Upper lobe of right lung (tissue), 1 donor: ENCODE results near the gene CEACAM19. TPM values are rescaled to one million over a fixed set of nuclear protein-coding genes. Genes with fewer than 3 reads are reported as not detected.

Experiments
- ATAC-seq: fragments of 200-7000 bp; cut with Tn5 transposase; one replicate; pipeline ENCODE4 v1.9.1; 2020; ENCODE audit warnings: mild to moderate bottlenecking, moderate library complexity
- DNase-seq: peaks from one replicate; pipeline ENCODE4 v3.0.0-alpha.2; 2020
- H3K27ac ChIP-seq: fragments of 200-600 bp; one replicate; pipeline ENCODE4 v1.8.0; 2022
- H3K27me3 ChIP-seq: fragments of 200-600 bp; one replicate; pipeline ENCODE4 v1.8.0; 2022; ENCODE audit warnings: mild to moderate bottlenecking
- H3K36me3 ChIP-seq: fragments of 200-600 bp; one replicate; pipeline ENCODE4 v1.8.0; 2022
- H3K4me1 ChIP-seq: fragments of 200-600 bp; one replicate; pipeline ENCODE4 v1.8.0; 2022
- H3K4me3 ChIP-seq: fragments of 200-600 bp; one replicate; pipeline ENCODE4 v1.8.0; 2022; ENCODE audit warnings: mild to moderate bottlenecking
- H3K9me3 ChIP-seq: fragments of 200-600 bp; one replicate; pipeline ENCODE4 v1.8.0; 2022
- intact Hi-C: fragments of 100-400 bp; cut with DNase I; formaldehyde crosslinking; loops from one replicate; pipeline ENCODE4 v1.11.0; 2022
- total RNA-seq: library from RNA; stranded (reverse); fragmentation: NEBNext Ultra II Directional; extraction: Animal tissue kit (Norgen Biotek cat#: 25700); gene quantifications from one replicate; pipeline ENCODE4 v1.2.1, GENCODE V29; 2021
- TF ChIP-seq, protein P1 (sequence below): fragments of 200-600 bp; IDR thresholded peaks from one replicate; pipeline ENCODE4 v1.8.0; 2022; ENCODE audit warnings: antibody characterized with exemption
- donor health status: DM: no; HTN: yes; CAD: no; lungs with severe emphysema.

The CEACAM19 gene
- total RNA-seq, 1 donor from 2014 or later = 7.6 TPM

DNA sequence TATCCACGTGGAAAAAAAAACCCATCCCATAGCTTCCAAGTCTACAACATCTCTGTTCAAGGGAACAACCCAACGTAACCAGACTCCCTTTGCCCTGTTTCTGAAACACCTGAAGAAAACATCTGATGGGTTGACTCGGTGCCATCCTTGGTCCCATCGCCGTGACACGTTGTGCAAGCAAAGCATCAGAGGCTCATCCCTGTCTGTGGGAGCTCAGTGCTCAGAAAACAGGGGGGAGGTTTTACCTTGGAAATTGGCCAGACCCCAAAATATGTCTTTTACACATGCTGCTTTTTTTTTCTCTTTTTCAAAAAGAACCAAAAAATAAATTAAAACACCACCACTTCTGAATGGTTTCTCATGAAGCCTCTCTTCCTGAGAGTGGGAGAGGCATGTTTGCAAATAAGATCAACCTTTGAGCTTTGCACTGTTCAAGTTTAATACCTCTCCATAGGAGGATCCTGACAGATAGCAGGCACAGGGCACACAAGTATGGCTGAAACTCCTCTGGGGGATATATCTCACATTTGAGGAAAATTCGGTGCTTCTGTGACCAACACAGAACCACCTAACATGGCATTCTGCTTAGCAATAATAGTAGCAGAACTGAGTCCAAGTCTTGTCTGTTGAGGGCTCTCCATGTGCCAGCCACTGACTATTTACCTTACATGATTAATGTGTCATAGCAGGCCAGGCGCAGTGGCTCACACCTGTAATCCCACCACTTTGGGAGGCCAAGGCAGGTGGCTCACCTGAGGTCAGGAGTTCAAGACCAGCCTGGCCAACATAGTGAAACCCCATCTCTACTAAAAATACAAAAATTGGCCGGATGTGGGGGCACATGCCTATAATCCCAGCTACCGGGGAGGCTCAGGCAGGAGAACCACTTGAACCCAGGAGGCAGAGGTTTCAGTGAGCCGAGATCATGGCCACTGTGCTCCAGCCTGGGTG lies 34.6 kb upstream of the CEACAM19 start:
- Histone ChIP-seq H3K4me1 (peaks cover 12% of the 10 kb centered on the region), H3K4me3 (no peak overlapping the region), H3K36me3 (no peaks in the 10 kb centered on the region), H3K27me3 (no peaks in the 10 kb centered on the region), H3K9me3 (no peaks in the 10 kb centered on the region), H3K27ac (no peak overlapping the region)
- ATAC-seq = no peak
- intact Hi-C loops = no loop called here
- DNase-seq = no peak
- TF ChIP-seq, protein P1, sequence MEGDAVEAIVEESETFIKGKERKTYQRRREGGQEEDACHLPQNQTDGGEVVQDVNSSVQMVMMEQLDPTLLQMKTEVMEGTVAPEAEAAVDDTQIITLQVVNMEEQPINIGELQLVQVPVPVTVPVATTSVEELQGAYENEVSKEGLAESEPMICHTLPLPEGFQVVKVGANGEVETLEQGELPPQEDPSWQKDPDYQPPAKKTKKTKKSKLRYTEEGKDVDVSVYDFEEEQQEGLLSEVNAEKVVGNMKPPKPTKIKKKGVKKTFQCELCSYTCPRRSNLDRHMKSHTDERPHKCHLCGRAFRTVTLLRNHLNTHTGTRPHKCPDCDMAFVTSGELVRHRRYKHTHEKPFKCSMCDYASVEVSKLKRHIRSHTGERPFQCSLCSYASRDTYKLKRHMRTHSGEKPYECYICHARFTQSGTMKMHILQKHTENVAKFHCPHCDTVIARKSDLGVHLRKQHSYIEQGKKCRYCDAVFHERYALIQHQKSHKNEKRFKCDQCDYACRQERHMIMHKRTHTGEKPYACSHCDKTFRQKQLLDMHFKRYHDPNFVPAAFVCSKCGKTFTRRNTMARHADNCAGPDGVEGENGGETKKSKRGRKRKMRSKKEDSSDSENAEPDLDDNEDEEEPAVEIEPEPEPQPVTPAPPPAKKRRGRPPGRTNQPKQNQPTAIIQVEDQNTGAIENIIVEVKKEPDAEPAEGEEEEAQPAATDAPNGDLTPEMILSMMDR = no peak

DNA sequence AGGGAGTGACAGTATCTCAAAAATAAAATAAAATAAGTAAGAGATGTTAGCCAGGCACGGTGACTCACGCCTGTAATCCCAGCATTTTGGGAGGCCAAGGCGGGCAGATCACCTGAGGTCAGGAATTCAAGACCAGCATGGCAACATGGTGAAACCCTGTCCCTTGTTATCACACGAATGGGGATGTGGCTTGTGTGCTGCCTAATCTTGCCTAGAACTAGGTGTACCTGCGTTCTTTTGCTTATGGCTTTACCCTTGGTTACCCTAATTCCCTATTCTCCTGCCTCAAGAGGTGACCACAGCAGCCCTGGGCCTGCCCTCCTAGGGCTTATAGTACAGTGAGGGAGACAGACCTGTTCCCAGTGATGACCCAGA lies 33.9 kb upstream of the CEACAM19 start:
- H3K9me3 ChIP-seq = no peaks in the 10 kb centered on the region
- H3K36me3 ChIP-seq = no peaks in the 10 kb centered on the region
- H3K4me3 ChIP-seq = no peak overlapping the region
- H3K27me3 ChIP-seq = no peaks in the 10 kb centered on the region
- H3K4me1 ChIP-seq = peaks cover 12% of the 10 kb centered on the region
- DNase-seq (no peak), ATAC-seq (no peak)
- TF ChIP-seq, protein P1 = no peak
- no peak overlapping the region for H3K27ac ChIP-seq
- intact Hi-C loops = no loop called here

DNA sequence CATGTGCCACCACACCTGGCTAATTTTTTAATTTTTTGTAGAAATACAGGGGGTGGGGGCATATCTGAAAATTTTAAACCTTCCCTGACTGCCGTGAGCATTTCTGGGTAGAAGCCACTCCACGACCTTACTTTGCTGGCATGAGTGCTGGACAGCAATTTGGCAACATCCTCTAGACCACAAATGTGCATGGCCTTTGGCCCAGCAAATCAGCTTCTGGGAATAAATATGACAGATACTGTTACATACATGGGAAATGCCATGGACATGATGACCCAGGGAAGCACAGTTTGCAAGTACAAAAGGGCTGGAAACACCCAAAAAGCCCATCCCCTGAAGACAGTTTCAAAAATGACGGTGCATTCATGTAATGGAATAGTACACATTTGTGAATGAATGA lies 30.8 kb upstream of the CEACAM19 start:
- ATAC-seq (no peak), DNase-seq (no peak)
- Histone ChIP-seq H3K4me1 (peaks cover 3% of the 10 kb centered on the region), H3K36me3 (no peaks in the 10 kb centered on the region), H3K27me3 (no peaks in the 10 kb centered on the region), H3K4me3 (no peak overlapping the region), H3K9me3 (no peaks in the 10 kb centered on the region), H3K27ac (no peak overlapping the region)
- TF ChIP-seq, protein P1 = no peak
- intact Hi-C loops = no loop called here

DNA sequence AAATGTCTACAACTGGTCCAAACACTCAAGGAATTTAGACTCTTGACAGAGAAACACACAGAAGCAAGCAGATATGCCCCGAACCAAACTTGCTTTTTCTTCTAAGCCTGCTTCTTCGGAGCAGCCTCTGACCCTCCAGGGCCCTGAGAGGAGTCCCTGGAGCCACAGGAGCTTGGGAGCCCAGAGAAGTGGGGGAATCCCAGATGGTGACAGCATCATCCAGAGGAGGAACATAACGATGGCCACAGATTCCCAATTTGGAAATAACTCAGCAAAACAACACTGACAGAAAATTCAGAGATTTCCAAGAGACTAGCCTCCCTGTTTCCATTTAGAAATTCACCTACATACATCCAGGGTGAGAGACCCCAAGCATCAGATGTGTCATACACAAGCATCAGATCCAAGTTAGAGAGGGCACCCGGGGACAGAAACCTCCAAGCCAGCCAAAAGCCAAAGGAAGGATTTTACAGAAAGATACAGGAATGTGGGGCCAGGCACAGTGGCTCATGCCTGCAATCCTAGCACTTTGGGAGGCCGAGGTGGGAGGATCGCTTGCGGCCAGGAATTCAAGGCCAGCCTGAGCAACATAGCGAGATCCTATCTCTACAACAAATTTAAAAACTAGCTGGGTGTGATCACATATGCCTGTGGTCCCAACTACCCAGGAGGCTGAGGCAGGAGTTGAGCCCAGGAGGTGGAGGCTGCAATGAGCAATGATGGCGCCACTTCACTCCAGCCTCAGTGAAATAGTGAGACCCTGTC lies 29.6 kb upstream of the CEACAM19 start:
- intact Hi-C loops = no loop called here
- no peak for ATAC-seq
- Histone ChIP-seq H3K4me1 (peaks cover 4% of the 10 kb centered on the region), H3K4me3 (no peak overlapping the region), H3K27ac (no peak overlapping the region), H3K9me3 (no peaks in the 10 kb centered on the region), H3K27me3 (no peaks in the 10 kb centered on the region), H3K36me3 (no peaks in the 10 kb centered on the region)
- TF ChIP-seq, protein P1 = no peak
- DNase-seq = no peak

DNA sequence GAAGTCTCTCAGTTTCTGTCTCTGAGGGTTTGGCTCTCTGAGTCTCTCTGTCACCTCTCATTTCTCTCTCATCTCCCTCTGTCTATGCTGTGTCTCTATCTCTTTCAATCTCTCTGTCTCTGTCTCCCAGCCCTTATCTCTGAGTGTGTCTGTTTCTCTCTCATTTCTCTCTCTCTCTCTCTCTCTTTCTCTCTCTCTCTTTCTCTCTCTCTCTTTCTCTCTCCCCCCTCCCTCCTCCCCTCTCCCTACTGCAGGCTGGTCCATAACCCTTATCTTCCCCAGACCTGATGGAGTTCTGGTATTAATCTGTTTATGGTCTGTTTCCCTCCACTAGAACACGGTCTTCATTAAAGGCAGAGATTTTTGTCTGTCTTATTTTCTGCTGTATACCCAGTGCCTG lies 28.9 kb upstream of the CEACAM19 start:
- Histone ChIP-seq H3K4me3 (no peak overlapping the region), H3K36me3 (no peaks in the 10 kb centered on the region), H3K27me3 (no peaks in the 10 kb centered on the region), H3K27ac (no peak overlapping the region), H3K4me1 (peaks cover 4% of the 10 kb centered on the region), H3K9me3 (no peaks in the 10 kb centered on the region)
- DNase-seq = no peak
- intact Hi-C loops = no loop called here
- ATAC-seq = no peak
- TF ChIP-seq, protein P1 = no peak
